Osteoblast (primary cell): ENCODE data around the gene PALD1. TPM values are rescaled to one million over a fixed set of nuclear protein-coding genes. Genes with fewer than 3 reads are reported as not detected.

Source experiments
- DNase-seq: peaks from one replicate; pipeline ENCODE4 v3.0.0; 2011; ENCODE audit warnings: low spot score, mixed read lengths; ENCODE audit not compliant: insufficient read length; ENCODE audit errors: missing footprints
- H2AFZ ChIP-seq: 2 replicates; pipeline ENCODE4 v1.6.0; 2011; ENCODE audit warnings: mild to moderate bottlenecking, low read length
- H3K27ac ChIP-seq: 2 replicates; pipeline ENCODE4 v1.5.1; 2011; ENCODE audit warnings: mild to moderate bottlenecking, low read depth, low read length, moderate library complexity
- H3K27me3 ChIP-seq: 2 replicates; pipeline ENCODE4 v1.6.0; 2012; ENCODE audit warnings: mild to moderate bottlenecking, control low read depth, inconsistent platforms, low read length, moderate library complexity; ENCODE audit not compliant: insufficient read depth
- H3K36me3 ChIP-seq: 2 replicates; pipeline ENCODE4 v1.5.1; 2011; ENCODE audit warnings: mild to moderate bottlenecking, low read length, control low read depth, moderate library complexity; ENCODE audit not compliant: insufficient read depth
- H3K4me1 ChIP-seq: 2 replicates; pipeline ENCODE4 v1.5.1; 2011; ENCODE audit warnings: mild to moderate bottlenecking, low read length, control low read depth, moderate library complexity; ENCODE audit not compliant: insufficient read depth
- H3K4me2 ChIP-seq: 2 replicates; pipeline ENCODE4 v1.6.0; 2011; ENCODE audit warnings: mild to moderate bottlenecking, low read length; ENCODE audit not compliant: insufficient read depth
- H3K4me3 ChIP-seq: fragments of 200-600 bp; sonication (generic); 3 replicates; pipeline ENCODE4 v1.5.1; 2012; ENCODE audit warnings: mild to moderate bottlenecking, low read length, inconsistent platforms; ENCODE audit not compliant: insufficient read depth
- H3K79me2 ChIP-seq: 2 replicates; pipeline ENCODE4 v1.6.0; 2012; ENCODE audit warnings: mild to moderate bottlenecking, low read length, control low read depth, inconsistent platforms; ENCODE audit not compliant: insufficient read depth
- H3K9me3 ChIP-seq: 2 replicates; pipeline ENCODE4 v1.5.1; 2011; ENCODE audit warnings: low read depth, low read length, control low read depth
- H4K20me1 ChIP-seq: 2 replicates; pipeline ENCODE4 v1.6.0; 2012; ENCODE audit warnings: mild to moderate bottlenecking, low read length, control low read depth; ENCODE audit not compliant: insufficient read depth
- total RNA-seq: library from RNA; depleted of rRNA; stranded (reverse); fragments of >200 nt; gene quantifications from 2 replicates; pipeline ENCODE4 v1.2.3, GENCODE V29; 2012
- TF ChIP-seq, protein P1 (sequence below): IDR thresholded peaks from 2 replicates; pipeline ENCODE4 v1.5.1; 2011; ENCODE audit warnings: mild to moderate bottlenecking, low read depth, low read length, moderate library complexity; ENCODE audit errors: extremely low read depth

PALD1 gene
- total RNA-seq, 1 donor: under 0.01 TPM

DNA sequence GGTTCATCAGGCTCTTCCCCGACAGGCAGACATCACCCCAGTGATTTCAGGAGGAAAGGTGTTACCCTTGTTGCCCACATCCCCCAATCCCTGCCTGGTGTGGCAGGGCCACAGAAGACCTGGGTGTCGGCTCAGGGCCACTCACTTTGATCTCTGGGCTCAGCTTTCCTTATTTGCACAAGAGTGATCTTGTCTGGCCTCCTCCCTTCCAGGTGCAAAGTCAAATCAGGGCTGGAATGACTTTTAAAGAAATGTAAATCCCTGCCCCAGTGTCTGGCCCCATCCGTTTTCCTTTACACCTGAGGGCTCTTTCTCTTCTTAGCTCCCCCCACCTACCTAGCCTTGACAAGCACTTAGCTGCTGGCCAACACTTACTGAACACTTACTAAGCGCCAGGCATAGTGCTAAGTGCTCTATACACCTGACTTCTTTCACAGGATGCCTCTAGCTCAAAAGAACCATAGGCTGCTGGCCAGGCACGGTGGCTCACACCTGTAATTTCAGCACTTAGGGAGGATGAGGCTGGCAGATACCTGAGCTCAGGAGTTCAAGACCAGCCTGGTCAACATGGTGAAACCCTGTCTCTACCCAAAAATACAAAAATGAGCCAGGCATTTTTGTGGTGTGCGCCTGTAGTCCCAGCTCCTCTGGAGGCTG, 36.1 kb upstream of the PALD1 start:
- no peaks in the 10 kb centered on the region for H3K79me2 ChIP-seq
- TF ChIP-seq, protein P1, sequence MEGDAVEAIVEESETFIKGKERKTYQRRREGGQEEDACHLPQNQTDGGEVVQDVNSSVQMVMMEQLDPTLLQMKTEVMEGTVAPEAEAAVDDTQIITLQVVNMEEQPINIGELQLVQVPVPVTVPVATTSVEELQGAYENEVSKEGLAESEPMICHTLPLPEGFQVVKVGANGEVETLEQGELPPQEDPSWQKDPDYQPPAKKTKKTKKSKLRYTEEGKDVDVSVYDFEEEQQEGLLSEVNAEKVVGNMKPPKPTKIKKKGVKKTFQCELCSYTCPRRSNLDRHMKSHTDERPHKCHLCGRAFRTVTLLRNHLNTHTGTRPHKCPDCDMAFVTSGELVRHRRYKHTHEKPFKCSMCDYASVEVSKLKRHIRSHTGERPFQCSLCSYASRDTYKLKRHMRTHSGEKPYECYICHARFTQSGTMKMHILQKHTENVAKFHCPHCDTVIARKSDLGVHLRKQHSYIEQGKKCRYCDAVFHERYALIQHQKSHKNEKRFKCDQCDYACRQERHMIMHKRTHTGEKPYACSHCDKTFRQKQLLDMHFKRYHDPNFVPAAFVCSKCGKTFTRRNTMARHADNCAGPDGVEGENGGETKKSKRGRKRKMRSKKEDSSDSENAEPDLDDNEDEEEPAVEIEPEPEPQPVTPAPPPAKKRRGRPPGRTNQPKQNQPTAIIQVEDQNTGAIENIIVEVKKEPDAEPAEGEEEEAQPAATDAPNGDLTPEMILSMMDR: no peak

DNA sequence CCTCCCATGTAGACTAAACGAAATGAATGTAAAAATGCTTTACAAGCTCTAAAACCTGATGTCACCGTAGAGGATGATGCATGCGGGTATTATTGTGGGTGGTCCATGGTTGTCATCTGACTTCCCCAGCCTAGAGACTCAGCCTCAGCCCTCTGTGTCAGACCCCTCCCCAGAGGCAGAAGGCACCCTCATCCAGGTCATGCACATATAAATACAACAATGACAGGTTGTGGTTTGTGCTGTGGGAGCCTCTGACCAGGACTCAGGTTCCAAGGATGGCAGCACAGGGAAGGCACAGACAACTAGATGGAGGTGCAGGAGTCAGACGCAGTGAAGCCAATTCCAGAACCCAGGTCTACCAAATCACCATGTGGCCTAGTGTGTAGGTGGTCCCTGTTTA, 33.8 kb upstream of the PALD1 start:
- Histone ChIP-seq H3K36me3 (no peaks in the 10 kb centered on the region), H4K20me1 (no peaks in the 10 kb centered on the region), H3K27ac (no peak overlapping the region), H3K27me3 (peaks cover 36% of the 10 kb centered on the region), H3K79me2 (no peaks in the 10 kb centered on the region), H3K4me2 (no peak overlapping the region), H3K9me3 (no peaks in the 10 kb centered on the region), H3K4me1 (peaks cover 3% of the 10 kb centered on the region), H2AFZ (no peak overlapping the region), H3K4me3 (no peak overlapping the region)
- TF ChIP-seq, protein P1: no peak
- DNase-seq: no peak

More for the DNA sequence above, 36.1 kb upstream of the PALD1 start:
- Histone ChIP-seq H4K20me1 (no peaks in the 10 kb centered on the region), H3K27me3 (peaks cover 46% of the 10 kb centered on the region), H3K27ac (no peak overlapping the region), H3K4me1 (peaks cover 3% of the 10 kb centered on the region), H3K36me3 (no peaks in the 10 kb centered on the region), H3K4me2 (no peak overlapping the region), H3K4me3 (no peak overlapping the region), H2AFZ (no peak overlapping the region), H3K9me3 (no peaks in the 10 kb centered on the region)
- DNase-seq: no peak

DNA sequence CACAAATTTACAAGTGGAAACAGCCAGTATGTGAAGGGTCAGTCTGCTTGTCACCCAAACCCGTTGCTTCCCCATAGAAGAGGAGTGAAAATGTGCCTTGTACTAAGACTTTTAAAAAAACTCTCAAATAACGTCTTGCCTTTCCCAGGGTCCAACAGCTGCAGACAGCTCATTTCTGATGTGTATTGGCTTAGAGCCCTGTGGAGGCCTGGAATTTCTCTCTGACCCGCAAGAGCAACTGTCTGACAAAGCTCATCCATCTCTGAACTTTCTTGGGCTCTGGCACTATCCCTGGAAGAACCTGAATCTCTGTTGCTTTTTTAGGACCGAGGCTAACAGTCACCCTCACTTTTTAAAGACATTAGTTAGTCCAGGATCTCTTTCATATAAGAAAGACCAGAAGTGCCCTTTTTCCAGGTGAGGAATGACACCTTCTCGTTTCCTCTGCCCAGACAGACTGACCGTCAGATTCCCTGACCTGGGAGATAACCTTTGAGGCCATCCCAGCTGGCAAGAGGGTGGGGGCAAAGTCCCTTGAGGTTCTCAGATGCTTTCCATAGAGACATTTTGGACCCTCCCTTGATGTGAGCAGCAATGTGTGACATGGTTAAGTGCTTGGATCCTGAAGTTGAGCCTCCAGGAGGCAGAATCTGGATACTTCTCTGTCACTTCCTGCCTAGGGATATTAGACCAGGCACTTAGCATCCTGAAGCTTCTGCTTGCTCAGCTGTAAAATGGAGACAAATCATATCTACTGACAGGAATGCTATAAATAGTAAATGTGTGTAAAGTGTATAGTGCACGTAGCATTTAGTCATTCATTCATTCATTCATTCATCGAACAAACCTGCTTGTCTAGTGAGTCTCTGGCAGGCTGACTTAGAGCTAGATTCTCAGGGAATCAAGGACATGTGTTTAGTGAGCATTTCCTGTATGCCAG, 32.6 kb upstream of the PALD1 start:
- H3K4me3 ChIP-seq: no peak overlapping the region
- peak; percentile 87 for DNase-seq
- no peak overlapping the region for H3K4me2 ChIP-seq
- TF ChIP-seq, protein P1: no peak
- H4K20me1 ChIP-seq: no peaks in the 10 kb centered on the region
- H3K27me3 ChIP-seq: peaks cover 24% of the 10 kb centered on the region
- H3K79me2 ChIP-seq: no peaks in the 10 kb centered on the region
- no peak overlapping the region for H3K27ac ChIP-seq
- H3K36me3 ChIP-seq: no peaks in the 10 kb centered on the region
- H3K9me3 ChIP-seq: no peaks in the 10 kb centered on the region
- H2AFZ ChIP-seq: no peak overlapping the region
- H3K4me1 ChIP-seq: peaks cover 3% of the 10 kb centered on the region

DNA sequence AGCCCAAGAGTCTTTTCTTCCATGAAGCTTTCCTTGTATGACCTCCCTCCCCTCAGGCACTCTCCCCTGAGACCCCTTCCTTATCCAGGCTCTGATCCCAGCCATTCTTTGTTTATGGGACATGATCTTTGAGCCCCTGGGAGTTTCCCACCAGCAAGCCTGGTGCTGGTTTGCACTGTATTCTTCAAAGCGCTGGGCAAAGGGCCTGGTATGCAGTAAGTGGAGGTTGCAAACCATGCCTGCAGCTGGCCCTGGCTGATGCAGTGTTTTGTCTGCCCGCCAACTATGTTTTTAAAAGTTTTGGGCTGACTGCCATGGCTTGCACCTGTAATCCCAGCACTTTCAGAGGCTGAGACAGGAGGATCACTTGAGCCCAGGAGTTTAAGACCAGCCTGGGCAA, 30.3 kb upstream of the PALD1 start:
- Histone ChIP-seq H3K4me3 (no peak overlapping the region), H4K20me1 (no peaks in the 10 kb centered on the region), H3K4me2 (no peak overlapping the region), H2AFZ (no peak overlapping the region), H3K4me1 (peaks cover 3% of the 10 kb centered on the region), H3K79me2 (no peaks in the 10 kb centered on the region), H3K27me3 (peaks cover 1% of the 10 kb centered on the region), H3K36me3 (no peaks in the 10 kb centered on the region), H3K9me3 (no peaks in the 10 kb centered on the region), H3K27ac (no peak overlapping the region)
- DNase-seq: no peak
- TF ChIP-seq, protein P1: no peak
